Peyer's patch (tissue), 4 donors: ENCODE results near the gene CHCHD4.

ENCODE experiments used
- POLR2A ChIP-seq, 2 donors: fragments of 450-650 bp; IDR thresholded peaks; one replicate each; pipeline ENCODE4 v1.5.1; 2017; ENCODE audit warnings: antibody characterized with exemption in 2 of 2, mild to moderate bottlenecking in 2 of 2, moderate library complexity in 2 of 2
- TF ChIP-seq, protein P1 (sequence below), 6 experiments: fragments of 450-650 bp in 4 of 6; fragments of 200-600 bp in 2 of 6; sonication (generic) in 1 of 6; IDR thresholded peaks; one replicate each; pipeline ENCODE4 v1.5.1; 2017 to 2019; ENCODE audit warnings: antibody characterized with exemption in 6 of 6, mild to moderate bottlenecking in 3 of 6, moderate library complexity in 1 of 6

DNA sequence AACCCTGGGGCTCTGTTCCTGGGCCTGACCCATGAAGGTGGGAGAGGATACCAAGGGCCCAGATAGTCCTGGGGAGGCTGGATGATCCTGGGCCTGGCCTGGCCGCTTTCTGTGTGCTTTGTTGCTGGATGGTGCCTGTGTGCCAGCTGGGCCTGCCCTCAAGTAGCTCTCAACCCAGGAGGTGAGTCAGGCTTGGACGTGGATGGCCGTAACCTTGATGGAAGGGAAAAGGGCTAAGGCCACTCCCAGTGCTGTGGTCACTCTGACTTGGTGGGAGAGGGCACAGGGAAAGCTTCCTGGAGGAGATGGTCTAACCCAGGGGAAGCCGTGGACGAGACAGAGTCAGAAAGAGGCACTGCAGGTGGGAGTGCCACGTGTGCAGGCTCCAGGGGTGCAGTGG is 9.6 kb upstream of the CHCHD4 start:
- TF ChIP-seq, protein P1, sequence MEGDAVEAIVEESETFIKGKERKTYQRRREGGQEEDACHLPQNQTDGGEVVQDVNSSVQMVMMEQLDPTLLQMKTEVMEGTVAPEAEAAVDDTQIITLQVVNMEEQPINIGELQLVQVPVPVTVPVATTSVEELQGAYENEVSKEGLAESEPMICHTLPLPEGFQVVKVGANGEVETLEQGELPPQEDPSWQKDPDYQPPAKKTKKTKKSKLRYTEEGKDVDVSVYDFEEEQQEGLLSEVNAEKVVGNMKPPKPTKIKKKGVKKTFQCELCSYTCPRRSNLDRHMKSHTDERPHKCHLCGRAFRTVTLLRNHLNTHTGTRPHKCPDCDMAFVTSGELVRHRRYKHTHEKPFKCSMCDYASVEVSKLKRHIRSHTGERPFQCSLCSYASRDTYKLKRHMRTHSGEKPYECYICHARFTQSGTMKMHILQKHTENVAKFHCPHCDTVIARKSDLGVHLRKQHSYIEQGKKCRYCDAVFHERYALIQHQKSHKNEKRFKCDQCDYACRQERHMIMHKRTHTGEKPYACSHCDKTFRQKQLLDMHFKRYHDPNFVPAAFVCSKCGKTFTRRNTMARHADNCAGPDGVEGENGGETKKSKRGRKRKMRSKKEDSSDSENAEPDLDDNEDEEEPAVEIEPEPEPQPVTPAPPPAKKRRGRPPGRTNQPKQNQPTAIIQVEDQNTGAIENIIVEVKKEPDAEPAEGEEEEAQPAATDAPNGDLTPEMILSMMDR (IDR thresholded peaks at IDR 0.05): no peak
- no peak for TF ChIP-seq POLR2A (IDR thresholded peaks at IDR 0.05)
